ENCODE data around the gene WDR7.

WDR7 gene

GRCh38 chr18:57004366-57005121, 353.4 kb downstream of the WDR7 start:
- DNase-seq = no peak

GRCh38 chr18:57008001-57008686, 357.0 kb downstream of the WDR7 start:
- DNase-seq = no peak

- DNase-seq = no peak
Measured at GRCh38 chr18:57009844-57010243, 358.7 kb downstream of the WDR7 start.

- no peak for DNase-seq
Measured at GRCh38 chr18:57014772-57015413, 363.7 kb downstream of the WDR7 start.

- DNase-seq = no peak
Measured at GRCh38 chr18:57015451-57015850, 364.3 kb downstream of the WDR7 start.

- DNase-seq = no peak
Measured at GRCh38 chr18:57018845-57019244, 367.7 kb downstream of the WDR7 start.

- no peak for DNase-seq
Measured at GRCh38 chr18:57022716-57023115, 371.6 kb downstream of the WDR7 start.

GRCh38 chr18:57023275-57023882, 372.2 kb downstream of the WDR7 start:
- DNase-seq = no peak

GRCh38 chr18:57025540-57025939, 374.4 kb downstream of the WDR7 start:
- no peak for DNase-seq

- no peak for DNase-seq
Measured at GRCh38 chr18:57026316-57026715, 375.2 kb downstream of the WDR7 start.

GRCh38 chr18:57027190-57027708, 376.1 kb downstream of the WDR7 start:
- no peak for DNase-seq

GRCh38 chr18:57029761-57030160, 378.6 kb downstream of the WDR7 start:
- DNase-seq = no peak

- DNase-seq = no peak
Measured at GRCh38 chr18:57030417-57030816, 379.3 kb downstream of the WDR7 start.

GRCh38 chr18:57035590-57035989, 384.4 kb downstream of the WDR7 start:
- no peak for DNase-seq

GRCh38 chr18:57038395-57038794, 387.2 kb downstream of the WDR7 start:
- DNase-seq = no peak

GRCh38 chr18:57040175-57040574, 389.0 kb downstream of the WDR7 start:
- DNase-seq = no peak

GRCh38 chr18:57043241-57043640, 392.1 kb downstream of the WDR7 start:
- no peak for DNase-seq

GRCh38 chr18:57048351-57048750, 397.2 kb downstream of the WDR7 start:
- DNase-seq = no peak

GRCh38 chr18:57048859-57049258, 397.7 kb downstream of the WDR7 start:
- no peak for DNase-seq

GRCh38 chr18:57050310-57050949, 399.3 kb downstream of the WDR7 start:
- DNase-seq = no peak

- DNase-seq = no peak
Measured at GRCh38 chr18:57051021-57051656, 400.0 kb downstream of the WDR7 start.

- no peak for DNase-seq
Measured at GRCh38 chr18:57051657-57052044, 400.5 kb downstream of the WDR7 start.
